SU-DHL-6 (cell line): ENCODE data around the gene HMGCS1.

Experiments used
- EZH2phosphoT487 ChIP-seq: fragments of 200-600 bp; sonication (generic), shearing (Covaris generic); conservative IDR thresholded peaks from 2 replicates; pipeline ENCODE4 v1.6.1; 2018; ENCODE audit warnings: mild to moderate bottlenecking, antibody characterized with exemption, low read length, moderate library complexity, mixed read lengths
- TF ChIP-seq, protein P1 (sequence below): fragments of 200-600 bp; sonication (generic); IDR thresholded peaks from one replicate; pipeline ENCODE4 v1.5.1; 2017; ENCODE audit warnings: antibody characterized with exemption, mild to moderate bottlenecking, low read length, moderate library complexity; ENCODE audit not compliant: insufficient read depth, poor library complexity, severe bottlenecking

DNA sequence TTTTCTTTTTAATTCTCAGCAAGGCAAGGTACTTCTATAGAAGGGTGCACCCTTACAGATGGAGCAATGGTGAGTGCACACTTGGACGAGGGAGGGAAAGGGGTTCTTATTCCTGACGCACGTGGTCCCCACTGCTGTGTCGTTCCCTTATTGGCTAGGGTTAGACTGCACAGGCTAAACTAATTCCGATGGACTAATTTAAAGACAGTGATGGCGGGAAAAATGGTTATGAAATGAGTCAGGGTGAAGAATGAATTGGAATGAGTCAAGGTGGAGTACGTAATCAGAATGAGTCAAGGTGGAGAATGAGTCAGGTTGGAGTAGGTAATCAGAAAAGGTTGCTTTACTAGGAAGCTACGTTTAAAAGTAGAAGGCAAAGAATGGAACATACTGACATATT is 2.1 kb upstream of the HMGCS1 start:
- TF ChIP-seq, protein P1, sequence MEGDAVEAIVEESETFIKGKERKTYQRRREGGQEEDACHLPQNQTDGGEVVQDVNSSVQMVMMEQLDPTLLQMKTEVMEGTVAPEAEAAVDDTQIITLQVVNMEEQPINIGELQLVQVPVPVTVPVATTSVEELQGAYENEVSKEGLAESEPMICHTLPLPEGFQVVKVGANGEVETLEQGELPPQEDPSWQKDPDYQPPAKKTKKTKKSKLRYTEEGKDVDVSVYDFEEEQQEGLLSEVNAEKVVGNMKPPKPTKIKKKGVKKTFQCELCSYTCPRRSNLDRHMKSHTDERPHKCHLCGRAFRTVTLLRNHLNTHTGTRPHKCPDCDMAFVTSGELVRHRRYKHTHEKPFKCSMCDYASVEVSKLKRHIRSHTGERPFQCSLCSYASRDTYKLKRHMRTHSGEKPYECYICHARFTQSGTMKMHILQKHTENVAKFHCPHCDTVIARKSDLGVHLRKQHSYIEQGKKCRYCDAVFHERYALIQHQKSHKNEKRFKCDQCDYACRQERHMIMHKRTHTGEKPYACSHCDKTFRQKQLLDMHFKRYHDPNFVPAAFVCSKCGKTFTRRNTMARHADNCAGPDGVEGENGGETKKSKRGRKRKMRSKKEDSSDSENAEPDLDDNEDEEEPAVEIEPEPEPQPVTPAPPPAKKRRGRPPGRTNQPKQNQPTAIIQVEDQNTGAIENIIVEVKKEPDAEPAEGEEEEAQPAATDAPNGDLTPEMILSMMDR: no peak
- no peak for TF ChIP-seq EZH2phosphoT487
